ENCODE data around the gene THBS2.

THBS2 gene

GRCh38 chr6:169288591-169288990 lies 34.9 kb upstream of the THBS2 start:
- H4K20me1 ChIP-seq (ENCODE audit: insufficient read depth, low read length) = no peaks in the 10 kb centered on the region
- H3K79me2 ChIP-seq (ENCODE audit: insufficient read depth, low read length) = no peaks in the 10 kb centered on the region
- H3K4me3 ChIP-seq (ENCODE audit: low read depth, low read length, poor library complexity, severe bottlenecking) = no peak overlapping the region
- H3K4me2 ChIP-seq (ENCODE audit: low read length) = no peak overlapping the region
- no peaks in the 10 kb centered on the region for H3F3A ChIP-seq (ENCODE audit: insufficient read depth, low read length)
- no peaks in the 10 kb centered on the region for H3K27me3 ChIP-seq (ENCODE audit: insufficient read depth, low read length)
- TF ChIP-seq, protein P1, sequence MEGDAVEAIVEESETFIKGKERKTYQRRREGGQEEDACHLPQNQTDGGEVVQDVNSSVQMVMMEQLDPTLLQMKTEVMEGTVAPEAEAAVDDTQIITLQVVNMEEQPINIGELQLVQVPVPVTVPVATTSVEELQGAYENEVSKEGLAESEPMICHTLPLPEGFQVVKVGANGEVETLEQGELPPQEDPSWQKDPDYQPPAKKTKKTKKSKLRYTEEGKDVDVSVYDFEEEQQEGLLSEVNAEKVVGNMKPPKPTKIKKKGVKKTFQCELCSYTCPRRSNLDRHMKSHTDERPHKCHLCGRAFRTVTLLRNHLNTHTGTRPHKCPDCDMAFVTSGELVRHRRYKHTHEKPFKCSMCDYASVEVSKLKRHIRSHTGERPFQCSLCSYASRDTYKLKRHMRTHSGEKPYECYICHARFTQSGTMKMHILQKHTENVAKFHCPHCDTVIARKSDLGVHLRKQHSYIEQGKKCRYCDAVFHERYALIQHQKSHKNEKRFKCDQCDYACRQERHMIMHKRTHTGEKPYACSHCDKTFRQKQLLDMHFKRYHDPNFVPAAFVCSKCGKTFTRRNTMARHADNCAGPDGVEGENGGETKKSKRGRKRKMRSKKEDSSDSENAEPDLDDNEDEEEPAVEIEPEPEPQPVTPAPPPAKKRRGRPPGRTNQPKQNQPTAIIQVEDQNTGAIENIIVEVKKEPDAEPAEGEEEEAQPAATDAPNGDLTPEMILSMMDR (IDR thresholded peaks at IDR 0.05; ENCODE audit: low read length) = no peak
- no peak for TF ChIP-seq EZH2 (IDR thresholded peaks at IDR 0.05; ENCODE audit: borderline replicate concordance, low read length)
- H3K27ac ChIP-seq (ENCODE audit: low read depth, low read length, poor library complexity, severe bottlenecking) = no peak overlapping the region
- no peaks in the 10 kb centered on the region for H3K36me3 ChIP-seq (ENCODE audit: insufficient read depth, low read length)
- no peaks in the 10 kb centered on the region for H3K9me2 ChIP-seq (ENCODE audit: low read depth, low read length)
- H2AFZ ChIP-seq (ENCODE audit: low read length) = no peak overlapping the region
- H3K4me1 ChIP-seq (ENCODE audit: insufficient read depth, low read length, severe bottlenecking) = no peaks in the 10 kb centered on the region
- no peaks in the 10 kb centered on the region for H3K9me3 ChIP-seq (ENCODE audit: low read length)
- no peak overlapping the region for H3K9ac ChIP-seq (ENCODE audit: low read length)

DNA sequence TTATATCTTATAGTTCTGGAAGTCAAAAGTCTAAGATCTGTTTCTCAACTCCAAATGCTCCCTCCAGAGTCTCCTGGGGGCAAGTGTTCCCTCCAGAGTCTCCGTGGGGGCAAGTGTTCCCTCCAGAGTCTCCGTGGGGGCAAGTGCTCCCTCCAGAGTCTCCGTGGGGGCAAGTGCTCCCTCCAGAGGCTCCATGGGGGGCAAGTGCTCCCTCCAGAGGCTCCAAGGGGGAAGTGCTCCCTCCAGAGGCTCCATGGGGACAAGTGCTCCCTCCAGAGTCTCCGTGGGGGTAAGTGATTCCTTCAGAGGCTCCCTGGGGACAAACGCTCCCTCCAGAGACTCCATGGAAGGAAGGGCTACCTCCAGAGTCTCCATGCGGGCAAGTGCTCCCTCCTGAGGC lies 34.0 kb upstream of the THBS2 start:
- H3K9me3 ChIP-seq (ENCODE audit: low read length) = no peaks in the 10 kb centered on the region
- no peaks in the 10 kb centered on the region for H3K27me3 ChIP-seq (ENCODE audit: insufficient read depth, low read length)
- no peaks in the 10 kb centered on the region for H3K4me1 ChIP-seq (ENCODE audit: insufficient read depth, low read length, severe bottlenecking)
- no peak overlapping the region for H3K4me3 ChIP-seq (ENCODE audit: low read depth, low read length, poor library complexity, severe bottlenecking)
- no peaks in the 10 kb centered on the region for H3K36me3 ChIP-seq (ENCODE audit: insufficient read depth, low read length)
- no peaks in the 10 kb centered on the region for H3F3A ChIP-seq (ENCODE audit: insufficient read depth, low read length)
- no peak overlapping the region for H3K27ac ChIP-seq (ENCODE audit: low read depth, low read length, poor library complexity, severe bottlenecking)
- TF ChIP-seq, protein P1 (IDR thresholded peaks at IDR 0.05; ENCODE audit: low read length) = no peak
- no peak for TF ChIP-seq EZH2 (IDR thresholded peaks at IDR 0.05; ENCODE audit: borderline replicate concordance, low read length)
- no peaks in the 10 kb centered on the region for H3K79me2 ChIP-seq (ENCODE audit: insufficient read depth, low read length)
- H3K9me2 ChIP-seq (ENCODE audit: low read depth, low read length) = no peaks in the 10 kb centered on the region
- H2AFZ ChIP-seq (ENCODE audit: low read length) = no peak overlapping the region
- no peak overlapping the region for H3K9ac ChIP-seq (ENCODE audit: low read length)
- no peak overlapping the region for H3K4me2 ChIP-seq (ENCODE audit: low read length)
- no peaks in the 10 kb centered on the region for H4K20me1 ChIP-seq (ENCODE audit: insufficient read depth, low read length)

DNA sequence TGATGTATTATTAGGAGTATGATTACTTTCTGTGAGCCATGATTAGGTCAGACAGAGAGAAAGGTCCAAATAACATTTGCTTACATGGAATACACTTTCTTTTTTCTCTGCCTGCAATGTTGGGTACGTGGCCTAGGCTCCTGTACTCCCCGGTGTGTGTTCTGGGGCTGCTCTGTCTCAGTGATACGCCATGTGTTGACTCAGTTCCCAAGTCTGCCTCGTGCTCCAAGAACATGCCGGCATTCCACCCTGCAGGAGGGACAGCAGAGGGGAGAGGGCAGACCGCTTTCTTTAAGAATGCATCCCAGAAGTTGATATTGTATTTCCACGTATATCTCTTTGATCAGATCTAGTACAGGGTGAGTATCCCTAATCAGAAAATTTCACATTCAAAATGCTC lies 33.3 kb upstream of the THBS2 start:
- no peak overlapping the region for H3K27ac ChIP-seq (ENCODE audit: low read depth, low read length, poor library complexity, severe bottlenecking)
- no peak overlapping the region for H2AFZ ChIP-seq (ENCODE audit: low read length)
- H3F3A ChIP-seq (ENCODE audit: insufficient read depth, low read length) = no peaks in the 10 kb centered on the region
- no peaks in the 10 kb centered on the region for H3K36me3 ChIP-seq (ENCODE audit: insufficient read depth, low read length)
- no peaks in the 10 kb centered on the region for H3K4me1 ChIP-seq (ENCODE audit: insufficient read depth, low read length, severe bottlenecking)
- no peak overlapping the region for H3K4me2 ChIP-seq (ENCODE audit: low read length)
- no peaks in the 10 kb centered on the region for H3K9me2 ChIP-seq (ENCODE audit: low read depth, low read length)
- H3K9me3 ChIP-seq (ENCODE audit: low read length) = no peaks in the 10 kb centered on the region
- no peak for TF ChIP-seq EZH2 (IDR thresholded peaks at IDR 0.05; ENCODE audit: borderline replicate concordance, low read length)
- TF ChIP-seq, protein P1 (IDR thresholded peaks at IDR 0.05; ENCODE audit: low read length) = no peak
- no peak overlapping the region for H3K9ac ChIP-seq (ENCODE audit: low read length)
- H3K4me3 ChIP-seq (ENCODE audit: low read depth, low read length, poor library complexity, severe bottlenecking) = no peak overlapping the region
- no peaks in the 10 kb centered on the region for H3K27me3 ChIP-seq (ENCODE audit: insufficient read depth, low read length)
- no peaks in the 10 kb centered on the region for H4K20me1 ChIP-seq (ENCODE audit: insufficient read depth, low read length)
- H3K79me2 ChIP-seq (ENCODE audit: insufficient read depth, low read length) = no peaks in the 10 kb centered on the region

Data from OCI-LY1 (cell line).